Measurements from ENCODE around the gene SFMBT2.
"Not testable (repeated sequence)": the region's sequence is repeated elsewhere in the genome, so short reads cannot be mapped to it uniquely, and the experiment has no call there.

SFMBT2 gene

GRCh38 chr10:7317786-7318446, 92.9 kb downstream of the SFMBT2 start:
- DNase-seq: no peak

- no peak for DNase-seq
These were observed 94.0 kb downstream of the SFMBT2 start for GRCh38 chr10:7316839-7317238.

GRCh38 chr10:7315906-7316305, 94.9 kb downstream of the SFMBT2 start:
- DNase-seq: no peak

GRCh38 chr10:7314170-7314569, 96.7 kb downstream of the SFMBT2 start:
- no peak for DNase-seq

GRCh38 chr10:7312488-7312857, 98.4 kb downstream of the SFMBT2 start:
- no peak for DNase-seq

- DNase-seq: not testable (repeated sequence)
These were observed 98.9 kb downstream of the SFMBT2 start for GRCh38 chr10:7311850-7312487.

- no peak for DNase-seq
These were observed 99.5 kb downstream of the SFMBT2 start for GRCh38 chr10:7311218-7311849.

- DNase-seq: no peak
These were observed 100.8 kb downstream of the SFMBT2 start for GRCh38 chr10:7310076-7310475.

- no peak for DNase-seq
These were observed 102.0 kb downstream of the SFMBT2 start for GRCh38 chr10:7308826-7309225.

GRCh38 chr10:7306616-7307015, 104.2 kb downstream of the SFMBT2 start:
- DNase-seq: no peak

- no peak for DNase-seq
These were observed 104.7 kb downstream of the SFMBT2 start for GRCh38 chr10:7306147-7306546.

- no peak for DNase-seq
These were observed 105.8 kb downstream of the SFMBT2 start for GRCh38 chr10:7305053-7305452.

- DNase-seq: no peak
These were observed 106.7 kb downstream of the SFMBT2 start for GRCh38 chr10:7304110-7304509.

GRCh38 chr10:7302930-7303557, 107.8 kb downstream of the SFMBT2 start:
- no peak for DNase-seq

- DNase-seq: no peak
These were observed 108.4 kb downstream of the SFMBT2 start for GRCh38 chr10:7302392-7302906.

- no peak for DNase-seq
These were observed 109.6 kb downstream of the SFMBT2 start for GRCh38 chr10:7301006-7301778.

- DNase-seq: no peak
These were observed 110.4 kb downstream of the SFMBT2 start for GRCh38 chr10:7300384-7300971.

- DNase-seq: peak in 1 of 2 experiments; percentile 30
These were observed 111.1 kb downstream of the SFMBT2 start for GRCh38 chr10:7299601-7300325.

GRCh38 chr10:7298495-7298894, 112.3 kb downstream of the SFMBT2 start:
- no peak for DNase-seq

GRCh38 chr10:7297094-7297493, 113.7 kb downstream of the SFMBT2 start:
- DNase-seq: no peak

GRCh38 chr10:7296648-7297047, 114.2 kb downstream of the SFMBT2 start:
- no peak for DNase-seq

GRCh38 chr10:7296076-7296475, 114.8 kb downstream of the SFMBT2 start:
- DNase-seq: no peak
